GM06990 (cell line): ENCODE data around the gene SYPL1.

Experiments
- DNase-seq: peaks from one replicate; pipeline ENCODE4 v3.0.0-alpha.2; 2011; ENCODE audit not compliant: insufficient read length; ENCODE audit errors: extremely low read depth
- H3K27me3 ChIP-seq: replicated peaks from 2 replicates; pipeline ENCODE4 v1.6.0; 2011; ENCODE audit warnings: low read length; ENCODE audit not compliant: control insufficient read depth, insufficient read depth
- H3K36me3 ChIP-seq: 2 replicates; pipeline ENCODE4 v1.5.1; 2011; ENCODE audit warnings: low read length; ENCODE audit not compliant: control insufficient read depth, insufficient read depth
- H3K4me3 ChIP-seq: replicated peaks from 2 replicates; pipeline ENCODE4 v1.5.1; 2011; ENCODE audit warnings: low read depth, mild to moderate bottlenecking, control low read depth, low read length
- TF ChIP-seq, protein P1 (sequence below): IDR thresholded peaks from 2 replicates; pipeline ENCODE4 v1.5.1; 2011; ENCODE audit warnings: low read length, control low read depth, mild to moderate bottlenecking, inconsistent platforms; ENCODE audit not compliant: insufficient read depth, poor library complexity, severe bottlenecking

The SYPL1 gene

DNA sequence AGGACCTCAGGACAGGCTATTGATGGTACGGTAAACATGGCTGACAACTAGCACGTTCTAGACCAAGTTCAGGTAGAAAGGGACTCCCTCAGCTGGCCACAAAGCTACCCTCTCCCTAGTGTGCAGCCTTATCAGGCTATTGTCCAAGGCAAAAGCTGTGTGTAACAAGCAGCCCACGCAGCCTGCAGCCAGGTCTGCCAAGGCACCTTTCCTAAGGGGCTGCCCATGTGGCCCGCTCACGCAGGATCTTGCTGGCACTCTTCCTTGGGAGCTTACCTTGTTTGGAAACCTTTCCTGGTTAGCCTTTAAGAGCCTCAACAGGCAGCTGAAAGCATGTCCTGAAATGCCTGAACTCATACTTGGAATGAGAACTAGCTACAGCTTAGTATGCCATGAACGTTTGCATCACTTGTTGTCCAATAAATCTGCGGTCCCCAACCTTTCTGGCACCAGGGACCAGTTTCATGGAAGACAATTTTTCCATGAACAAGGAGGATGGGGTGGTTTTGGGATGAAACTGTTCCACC, 51.7 kb downstream of the SYPL1 start:
- H3K4me3 ChIP-seq, result no peak overlapping the region
- no peaks in the 10 kb centered on the region for H3K27me3 ChIP-seq
- no peaks in the 10 kb centered on the region for H3K36me3 ChIP-seq
- DNase-seq, result no peak
- TF ChIP-seq, protein P1, sequence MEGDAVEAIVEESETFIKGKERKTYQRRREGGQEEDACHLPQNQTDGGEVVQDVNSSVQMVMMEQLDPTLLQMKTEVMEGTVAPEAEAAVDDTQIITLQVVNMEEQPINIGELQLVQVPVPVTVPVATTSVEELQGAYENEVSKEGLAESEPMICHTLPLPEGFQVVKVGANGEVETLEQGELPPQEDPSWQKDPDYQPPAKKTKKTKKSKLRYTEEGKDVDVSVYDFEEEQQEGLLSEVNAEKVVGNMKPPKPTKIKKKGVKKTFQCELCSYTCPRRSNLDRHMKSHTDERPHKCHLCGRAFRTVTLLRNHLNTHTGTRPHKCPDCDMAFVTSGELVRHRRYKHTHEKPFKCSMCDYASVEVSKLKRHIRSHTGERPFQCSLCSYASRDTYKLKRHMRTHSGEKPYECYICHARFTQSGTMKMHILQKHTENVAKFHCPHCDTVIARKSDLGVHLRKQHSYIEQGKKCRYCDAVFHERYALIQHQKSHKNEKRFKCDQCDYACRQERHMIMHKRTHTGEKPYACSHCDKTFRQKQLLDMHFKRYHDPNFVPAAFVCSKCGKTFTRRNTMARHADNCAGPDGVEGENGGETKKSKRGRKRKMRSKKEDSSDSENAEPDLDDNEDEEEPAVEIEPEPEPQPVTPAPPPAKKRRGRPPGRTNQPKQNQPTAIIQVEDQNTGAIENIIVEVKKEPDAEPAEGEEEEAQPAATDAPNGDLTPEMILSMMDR, result no peak

DNA sequence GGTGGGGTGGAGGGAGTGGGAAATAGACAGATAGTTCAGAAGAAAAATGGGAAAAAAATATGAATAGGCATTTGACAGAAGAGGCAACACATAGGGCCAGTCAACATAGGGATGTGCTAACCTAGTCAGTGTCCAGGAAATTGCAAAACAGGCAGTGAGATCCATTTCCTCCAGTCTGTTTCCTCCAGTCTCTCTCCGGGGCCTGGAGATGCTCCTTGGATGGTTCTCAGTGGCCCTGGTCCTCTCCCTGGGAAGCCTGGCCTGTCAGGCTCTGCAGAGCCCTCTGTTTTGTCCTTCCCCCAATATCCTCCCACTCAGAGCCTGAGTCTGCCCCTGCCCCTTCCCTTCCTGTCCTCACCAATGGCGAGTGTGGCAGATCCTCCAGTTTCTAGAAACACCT, 52.6 kb downstream of the SYPL1 start:
- no peaks in the 10 kb centered on the region for H3K36me3 ChIP-seq
- H3K27me3 ChIP-seq, result no peaks in the 10 kb centered on the region
- H3K4me3 ChIP-seq, result no peak overlapping the region
- TF ChIP-seq, protein P1, result no peak
- DNase-seq, result no peak

DNA sequence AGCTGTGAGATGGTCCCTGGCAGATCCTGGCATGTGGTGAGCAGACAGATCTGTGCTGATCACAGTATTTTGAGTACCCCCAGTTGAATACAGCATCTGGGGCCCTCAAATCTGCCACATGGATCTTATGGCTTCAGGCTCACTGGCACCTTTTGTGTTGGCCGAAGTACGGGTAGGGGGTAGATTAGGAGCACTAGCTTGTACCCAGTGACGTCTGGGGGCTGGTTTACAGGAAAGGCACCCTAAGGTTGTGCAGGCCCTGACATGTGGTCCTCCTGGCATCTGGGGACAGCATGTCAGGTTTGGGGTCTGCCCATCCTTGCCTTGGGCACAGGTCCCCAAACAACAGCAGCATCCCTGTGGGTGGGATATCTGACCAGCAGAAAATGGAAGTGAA, 53.2 kb downstream of the SYPL1 start:
- H3K36me3 ChIP-seq, result no peaks in the 10 kb centered on the region
- TF ChIP-seq, protein P1, result no peak
- no peak for DNase-seq
- no peak overlapping the region for H3K4me3 ChIP-seq
- H3K27me3 ChIP-seq, result no peaks in the 10 kb centered on the region

DNA sequence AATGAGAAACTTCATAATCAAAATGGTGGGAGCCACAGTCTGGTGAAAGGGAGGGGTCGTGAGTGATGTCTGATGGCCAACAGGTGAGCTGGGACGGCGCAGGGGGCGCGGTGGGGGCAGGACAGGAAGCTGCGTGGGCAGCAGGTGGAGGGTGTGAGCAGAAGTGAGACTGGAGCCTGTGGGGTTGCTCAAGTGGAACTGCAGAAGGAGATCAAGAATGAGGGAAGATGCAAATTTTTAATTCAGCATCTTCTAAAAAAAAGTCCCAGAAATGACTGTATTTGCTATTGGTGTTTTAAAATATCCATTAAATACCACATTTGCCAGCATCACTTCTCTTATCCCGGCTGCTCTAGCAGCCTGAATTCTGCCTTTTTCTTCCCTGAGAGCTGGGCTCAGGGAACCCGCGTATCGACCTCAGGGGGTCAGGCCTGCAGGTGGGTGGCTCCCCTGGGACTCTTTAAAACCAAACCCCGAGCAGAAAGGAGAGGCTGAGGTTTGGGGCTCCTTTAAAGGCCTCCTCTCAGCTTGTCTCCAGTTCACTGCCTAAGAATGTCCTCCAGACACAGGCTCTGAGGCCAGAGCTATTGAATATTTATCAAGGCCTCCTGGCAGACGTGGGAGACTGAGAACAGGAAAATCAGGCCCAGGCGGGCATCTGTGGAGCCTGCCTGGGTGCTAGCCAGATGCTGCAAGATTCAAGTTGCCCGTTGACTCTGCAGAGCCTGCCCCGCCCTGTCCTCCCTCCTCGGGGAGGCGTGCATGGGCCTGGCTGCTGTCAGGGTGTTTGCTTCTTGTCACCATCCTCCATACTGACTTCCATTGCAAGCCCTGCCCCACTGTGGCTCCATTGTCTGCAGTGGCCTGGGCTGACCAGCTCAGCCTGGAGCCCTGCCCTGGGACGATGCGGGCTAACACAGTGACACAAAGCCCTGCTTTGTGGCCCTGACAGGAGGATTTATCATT, 53.9 kb downstream of the SYPL1 start:
- Histone ChIP-seq H3K36me3 (no peaks in the 10 kb centered on the region), H3K4me3 (no peak overlapping the region), H3K27me3 (no peaks in the 10 kb centered on the region)
- DNase-seq, result peak; percentile 95
- TF ChIP-seq, protein P1, result no peak

DNA sequence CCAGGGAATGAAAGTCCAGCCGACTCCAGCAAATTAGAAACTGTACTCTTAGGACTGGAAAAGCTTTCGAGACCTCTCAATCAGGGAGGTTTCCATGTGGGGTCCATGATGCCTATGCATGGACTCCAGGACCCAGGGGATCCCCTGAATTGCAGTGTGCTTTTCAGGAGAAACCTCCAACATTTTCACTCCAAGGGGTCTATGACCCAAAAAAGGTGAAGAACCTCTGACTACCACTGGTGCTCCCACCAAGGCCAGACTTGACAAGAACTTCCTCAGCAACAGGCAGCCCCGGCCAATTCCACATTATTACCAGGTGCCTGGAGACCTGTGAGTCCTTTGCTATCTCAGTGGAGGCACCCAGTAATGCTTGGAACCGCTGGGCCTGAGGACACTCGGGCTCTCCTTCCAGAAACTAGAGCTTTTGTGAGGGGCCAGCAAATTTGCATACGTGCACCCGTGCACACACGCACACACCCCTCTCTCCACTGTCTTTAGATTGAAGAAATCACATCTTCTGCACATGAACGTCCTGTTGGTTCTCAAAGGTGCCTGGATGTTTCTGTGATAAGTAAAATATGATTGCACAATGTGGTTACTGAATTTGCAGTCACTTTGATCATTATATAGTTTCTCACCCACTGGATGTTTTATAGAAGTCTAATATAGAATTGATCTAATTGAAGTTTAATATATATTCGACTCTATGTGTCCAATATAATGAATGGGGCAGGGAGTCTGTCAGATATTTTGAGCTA, 54.7 kb downstream of the SYPL1 start:
- no peak overlapping the region for H3K4me3 ChIP-seq
- DNase-seq, result peak; percentile 52
- TF ChIP-seq, protein P1, result no peak
- no peaks in the 10 kb centered on the region for H3K27me3 ChIP-seq
- H3K36me3 ChIP-seq, result no peaks in the 10 kb centered on the region
